HG03108 (cell line): ENCODE results near the gene CCND1.

Source experiments
- ATAC-seq: cut with Tn5 transposase; IDR thresholded peaks from one replicate; pipeline ENCODE4 v1.9.1; 2021; ENCODE audit warnings: moderate library complexity; ENCODE audit not compliant: unreplicated experiment

CCND1 gene

DNA sequence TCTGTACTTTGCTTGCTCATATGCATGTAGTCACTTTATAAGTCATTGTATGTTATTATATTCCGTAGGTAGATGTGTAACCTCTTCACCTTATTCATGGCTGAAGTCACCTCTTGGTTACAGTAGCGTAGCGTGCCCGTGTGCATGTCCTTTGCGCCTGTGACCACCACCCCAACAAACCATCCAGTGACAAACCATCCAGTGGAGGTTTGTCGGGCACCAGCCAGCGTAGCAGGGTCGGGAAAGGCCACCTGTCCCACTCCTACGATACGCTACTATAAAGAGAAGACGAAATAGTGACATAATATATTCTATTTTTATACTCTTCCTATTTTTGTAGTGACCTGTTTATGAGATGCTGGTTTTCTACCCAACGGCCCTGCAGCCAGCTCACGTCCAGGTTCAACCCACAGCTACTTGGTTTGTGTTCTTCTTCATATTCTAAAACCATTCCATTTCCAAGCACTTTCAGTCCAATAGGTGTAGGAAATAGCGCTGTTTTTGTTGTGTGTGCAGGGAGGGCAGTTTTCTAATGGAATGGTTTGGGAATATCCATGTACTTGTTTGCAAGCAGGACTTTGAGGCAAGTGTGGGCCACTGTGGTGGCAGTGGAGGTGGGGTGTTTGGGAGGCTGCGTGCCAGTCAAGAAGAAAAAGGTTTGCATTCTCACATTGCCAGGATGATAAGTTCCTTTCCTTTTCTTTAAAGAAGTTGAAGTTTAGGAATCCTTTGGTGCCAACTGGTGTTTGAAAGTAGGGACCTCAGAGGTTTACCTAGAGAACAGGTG lies 11.1 kb downstream of the CCND1 start:
- ATAC-seq = no peak

DNA sequence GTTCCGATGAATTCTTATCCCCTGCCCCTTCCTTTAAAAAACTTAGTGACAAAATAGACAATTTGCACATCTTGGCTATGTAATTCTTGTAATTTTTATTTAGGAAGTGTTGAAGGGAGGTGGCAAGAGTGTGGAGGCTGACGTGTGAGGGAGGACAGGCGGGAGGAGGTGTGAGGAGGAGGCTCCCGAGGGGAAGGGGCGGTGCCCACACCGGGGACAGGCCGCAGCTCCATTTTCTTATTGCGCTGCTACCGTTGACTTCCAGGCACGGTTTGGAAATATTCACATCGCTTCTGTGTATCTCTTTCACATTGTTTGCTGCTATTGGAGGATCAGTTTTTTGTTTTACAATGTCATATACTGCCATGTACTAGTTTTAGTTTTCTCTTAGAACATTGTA lies 12.0 kb downstream of the CCND1 start:
- ATAC-seq = no peak

DNA sequence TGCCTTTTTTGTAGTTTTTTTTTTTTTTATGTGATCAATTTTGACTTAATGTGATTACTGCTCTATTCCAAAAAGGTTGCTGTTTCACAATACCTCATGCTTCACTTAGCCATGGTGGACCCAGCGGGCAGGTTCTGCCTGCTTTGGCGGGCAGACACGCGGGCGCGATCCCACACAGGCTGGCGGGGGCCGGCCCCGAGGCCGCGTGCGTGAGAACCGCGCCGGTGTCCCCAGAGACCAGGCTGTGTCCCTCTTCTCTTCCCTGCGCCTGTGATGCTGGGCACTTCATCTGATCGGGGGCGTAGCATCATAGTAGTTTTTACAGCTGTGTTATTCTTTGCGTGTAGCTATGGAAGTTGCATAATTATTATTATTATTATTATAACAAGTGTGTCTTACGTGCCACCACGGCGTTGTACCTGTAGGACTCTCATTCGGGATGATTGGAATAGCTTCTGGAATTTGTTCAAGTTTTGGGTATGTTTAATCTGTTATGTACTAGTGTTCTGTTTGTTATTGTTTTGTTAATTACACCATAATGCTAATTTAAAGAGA lies 12.5 kb downstream of the CCND1 start:
- ATAC-seq = no peak

DNA sequence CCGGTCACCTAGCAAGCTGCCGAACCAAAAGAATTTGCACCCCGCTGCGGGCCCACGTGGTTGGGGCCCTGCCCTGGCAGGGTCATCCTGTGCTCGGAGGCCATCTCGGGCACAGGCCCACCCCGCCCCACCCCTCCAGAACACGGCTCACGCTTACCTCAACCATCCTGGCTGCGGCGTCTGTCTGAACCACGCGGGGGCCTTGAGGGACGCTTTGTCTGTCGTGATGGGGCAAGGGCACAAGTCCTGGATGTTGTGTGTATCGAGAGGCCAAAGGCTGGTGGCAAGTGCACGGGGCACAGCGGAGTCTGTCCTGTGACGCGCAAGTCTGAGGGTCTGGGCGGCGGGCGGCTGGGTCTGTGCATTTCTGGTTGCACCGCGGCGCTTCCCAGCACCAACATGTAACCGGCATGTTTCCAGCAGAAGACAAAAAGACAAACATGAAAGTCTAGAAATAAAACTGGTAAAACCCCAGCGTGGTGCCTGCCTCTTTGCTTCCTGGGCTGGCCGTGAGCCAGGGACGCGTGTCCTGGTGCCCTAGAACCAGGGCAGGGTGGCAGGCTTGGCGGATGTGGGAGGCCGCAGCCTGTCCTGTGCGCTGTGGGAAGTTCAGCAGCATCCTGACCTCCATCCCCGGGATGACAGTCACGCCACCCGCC lies 13.2 kb downstream of the CCND1 start:
- no peak for ATAC-seq

DNA sequence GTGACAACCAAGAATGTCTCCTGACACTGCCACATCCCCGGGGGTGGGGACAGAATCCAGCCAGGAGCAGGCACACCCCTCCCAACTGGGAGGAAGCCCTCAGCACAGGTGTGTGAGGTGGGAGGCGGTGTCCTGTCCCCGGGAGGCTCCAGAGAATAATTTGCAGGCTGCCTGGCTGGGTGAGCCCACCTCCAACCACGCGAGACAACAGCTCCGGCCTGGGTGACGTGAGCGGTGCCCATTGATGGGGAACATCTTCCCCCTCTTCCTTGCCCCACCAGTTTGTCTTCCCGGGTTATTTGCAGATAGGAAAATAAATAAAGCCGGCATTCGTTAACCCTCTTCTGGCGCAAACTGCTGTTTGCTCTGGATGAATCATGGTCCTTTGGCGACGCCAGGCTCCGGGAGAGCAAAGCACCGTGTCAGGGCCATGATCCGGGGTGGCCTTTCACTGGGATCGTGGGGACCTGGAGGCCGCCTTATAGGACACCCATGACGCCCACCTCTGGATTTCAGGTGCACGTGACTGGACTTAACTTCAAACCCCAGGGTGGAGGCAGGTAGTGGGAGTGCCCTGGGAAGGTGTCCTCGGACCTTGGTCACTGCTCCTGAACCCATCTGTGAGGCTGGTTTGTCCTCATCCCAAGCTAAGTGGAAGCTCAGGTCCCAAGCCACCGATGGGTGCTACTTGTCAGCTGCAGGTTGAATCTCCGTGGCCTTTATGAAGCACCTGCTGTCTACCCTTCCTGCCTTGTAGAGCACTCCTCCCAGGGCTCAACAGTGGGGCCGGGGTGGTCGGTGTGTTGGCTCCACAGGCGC lies 13.9 kb downstream of the CCND1 start:
- ATAC-seq = no peak

DNA sequence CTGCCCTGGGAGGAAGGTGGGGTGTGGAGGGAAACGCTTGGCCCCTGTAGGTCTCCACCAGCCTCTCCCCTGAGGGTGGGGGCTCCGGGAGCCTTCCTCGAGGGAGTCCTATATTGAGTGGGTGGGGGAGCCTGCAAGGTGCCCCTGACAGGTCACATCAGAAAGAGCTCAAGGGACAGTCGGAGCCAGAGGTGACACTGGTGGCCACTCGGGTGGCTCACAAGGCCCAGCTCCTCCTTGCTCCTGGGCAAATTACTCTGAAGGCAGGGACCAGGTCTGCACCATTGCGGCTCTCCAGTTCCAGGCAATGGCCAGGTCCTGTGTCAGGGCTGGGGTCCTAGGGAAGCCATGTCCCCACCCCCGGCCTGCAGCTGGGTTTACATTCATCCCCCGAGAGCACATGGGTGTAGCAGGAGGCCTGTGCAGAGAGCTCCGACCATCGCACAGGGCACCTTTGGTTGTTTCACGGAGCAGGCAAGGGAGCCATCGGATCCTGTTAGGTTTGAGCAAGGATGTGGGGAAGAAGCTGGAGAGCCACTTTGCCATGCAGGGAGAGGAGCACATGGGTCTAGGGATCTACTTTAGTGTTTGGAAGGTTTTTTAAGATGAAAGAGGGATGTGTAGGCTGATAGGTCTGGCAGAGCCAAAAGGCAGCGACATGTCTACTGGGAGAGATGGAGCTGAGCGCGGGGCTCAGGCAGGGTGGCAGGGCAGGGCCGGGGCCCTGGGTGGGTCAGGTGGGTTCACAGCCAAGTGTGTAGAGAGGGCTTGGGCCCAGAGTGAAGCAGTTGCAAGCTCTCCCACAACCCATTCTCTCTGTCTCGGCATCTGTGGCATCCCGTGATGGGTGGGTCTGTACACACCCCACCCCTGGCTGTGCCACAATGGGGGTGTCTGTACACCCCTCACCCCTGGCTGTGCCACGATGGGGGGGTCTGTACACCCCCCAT lies 14.8 kb downstream of the CCND1 start:
- no peak for ATAC-seq

DNA sequence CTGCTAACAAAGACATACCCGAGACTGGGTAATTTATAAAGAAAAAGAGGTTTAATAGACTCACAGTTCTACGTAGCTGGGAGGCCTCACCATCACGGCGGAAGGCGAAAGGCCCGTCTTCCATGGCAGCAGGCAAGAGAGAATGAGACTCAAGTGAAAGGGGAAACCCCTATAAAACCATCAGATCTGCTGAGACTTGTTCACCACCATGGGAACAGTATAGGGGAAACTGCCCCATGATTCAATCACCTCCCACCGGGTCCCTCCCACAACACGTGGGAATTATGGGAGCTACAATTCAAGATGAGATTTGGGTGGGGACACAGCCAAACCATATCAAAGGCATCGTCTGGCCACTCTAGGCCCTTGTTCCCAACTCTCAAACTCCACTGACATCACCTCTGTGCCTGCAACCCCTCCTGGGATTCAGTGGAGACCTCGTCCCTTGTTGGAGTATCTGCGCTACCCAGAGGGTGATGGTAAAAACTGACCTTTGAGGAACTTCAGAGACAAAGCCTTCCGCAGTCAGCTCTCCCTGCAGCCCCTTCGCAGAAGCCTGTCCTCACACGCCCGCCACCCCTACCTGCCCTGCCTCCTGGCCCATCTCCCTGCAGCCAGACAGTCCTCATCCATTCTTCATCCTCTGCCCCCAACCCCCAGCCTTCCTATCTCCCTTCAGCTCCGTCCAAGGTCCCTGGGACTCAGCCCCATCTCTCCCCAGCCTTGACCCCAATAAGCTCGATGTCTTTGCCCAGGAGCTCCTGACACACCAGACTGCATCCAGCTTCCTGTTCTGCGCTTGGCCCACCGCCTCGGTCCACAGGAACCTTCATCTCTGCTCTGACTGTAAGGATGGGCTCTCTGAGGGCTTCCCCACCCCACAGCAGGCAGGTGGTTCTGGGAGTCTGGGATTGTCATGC lies 15.8 kb downstream of the CCND1 start:
- no peak for ATAC-seq

DNA sequence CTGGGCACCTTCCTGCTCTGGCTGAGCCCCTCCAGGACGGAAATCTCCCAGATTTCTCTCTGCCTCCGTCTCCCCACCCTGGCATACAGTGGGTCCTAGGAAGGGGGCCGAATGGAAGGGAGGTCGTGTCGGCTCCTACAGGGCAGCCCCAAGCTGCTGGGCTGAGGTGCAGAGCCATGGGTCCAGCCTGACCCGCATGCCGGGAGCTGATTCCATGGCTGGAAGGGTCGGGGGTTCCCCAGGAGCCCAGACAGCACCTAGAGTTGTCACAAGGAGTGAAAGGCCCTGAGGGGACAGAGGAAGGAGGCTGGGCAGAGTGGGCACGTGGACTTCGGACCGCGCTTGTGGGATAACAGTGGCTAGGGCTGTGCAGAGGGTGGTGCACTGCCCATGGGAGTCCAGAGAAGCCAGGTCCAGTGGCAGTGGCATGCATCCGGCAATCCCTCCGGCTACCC lies 16.5 kb downstream of the CCND1 start:
- ATAC-seq = no peak

DNA sequence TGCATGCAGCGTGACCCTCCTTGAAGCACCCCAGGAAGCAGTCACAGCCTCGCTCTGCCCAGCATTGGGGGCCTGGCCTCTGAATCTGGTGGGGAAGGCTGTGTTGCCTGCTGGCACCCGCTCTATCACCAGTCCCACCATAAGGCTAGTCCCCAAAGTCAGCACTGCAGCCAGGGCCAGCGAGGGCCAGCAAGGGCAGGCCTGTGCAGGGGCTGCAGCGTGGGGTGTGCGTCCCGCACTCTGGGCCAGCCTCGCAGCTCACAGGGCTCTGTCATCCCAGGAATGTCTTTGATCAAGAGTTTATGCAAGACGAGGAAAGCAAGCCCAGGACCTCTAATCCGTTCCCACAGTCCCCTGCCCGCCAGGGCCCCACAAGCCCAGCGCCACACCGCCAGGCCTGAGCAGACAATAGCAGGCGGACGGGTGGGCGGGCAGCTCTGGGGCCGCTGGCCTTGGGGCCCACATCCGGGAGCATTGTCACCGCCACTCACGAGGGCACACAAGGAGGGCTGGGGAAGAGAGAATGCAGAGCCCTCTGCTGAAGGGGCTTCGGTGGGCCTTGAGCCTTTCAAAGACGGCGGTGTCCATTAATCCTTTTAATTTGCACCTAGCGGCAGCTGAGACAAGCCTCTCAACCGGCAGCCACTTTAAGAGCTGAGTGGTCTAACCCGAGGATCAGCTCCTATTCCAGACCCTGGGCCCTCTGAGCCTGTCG lies 17.1 kb downstream of the CCND1 start:
- no peak for ATAC-seq

DNA sequence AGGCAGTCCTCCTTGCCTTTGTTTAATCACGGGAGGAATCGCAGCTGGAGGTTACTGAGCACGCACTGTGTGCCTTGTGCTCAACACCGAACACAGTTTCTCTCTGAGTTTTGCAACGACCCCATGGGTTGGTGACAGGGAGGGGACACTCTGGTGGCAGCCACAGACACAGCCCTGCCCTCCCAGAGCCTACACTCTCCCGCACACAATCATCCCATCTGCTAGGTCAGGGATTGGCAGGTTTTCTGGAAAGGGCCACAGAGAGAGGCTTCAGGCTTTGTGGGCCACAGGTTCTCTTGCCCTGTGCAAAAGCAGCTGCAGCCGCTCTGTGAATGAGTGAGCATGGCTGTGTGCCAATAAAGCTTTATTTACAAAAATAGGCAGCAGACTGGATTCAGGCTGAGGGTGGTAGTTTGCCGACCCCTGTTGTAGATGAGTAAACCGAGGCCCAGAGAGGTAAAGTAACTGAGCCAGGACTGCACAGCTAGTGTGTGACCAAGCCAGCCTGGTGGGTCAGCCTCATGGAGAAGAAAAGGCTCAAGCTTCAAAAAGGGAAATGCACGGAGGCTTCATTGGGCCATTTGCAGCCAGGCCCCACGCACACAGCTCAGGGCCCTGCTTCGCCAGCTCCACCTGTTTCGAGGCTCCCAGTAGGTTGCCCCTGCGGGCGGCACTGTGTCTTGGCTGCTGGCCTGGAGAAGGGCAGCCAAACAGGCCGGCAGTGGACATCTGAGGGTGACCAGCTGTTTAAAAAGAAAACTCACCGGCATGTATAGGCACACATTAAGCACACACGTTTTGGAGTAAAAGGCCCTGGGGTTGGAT lies 17.9 kb downstream of the CCND1 start:
- ATAC-seq = no peak

DNA sequence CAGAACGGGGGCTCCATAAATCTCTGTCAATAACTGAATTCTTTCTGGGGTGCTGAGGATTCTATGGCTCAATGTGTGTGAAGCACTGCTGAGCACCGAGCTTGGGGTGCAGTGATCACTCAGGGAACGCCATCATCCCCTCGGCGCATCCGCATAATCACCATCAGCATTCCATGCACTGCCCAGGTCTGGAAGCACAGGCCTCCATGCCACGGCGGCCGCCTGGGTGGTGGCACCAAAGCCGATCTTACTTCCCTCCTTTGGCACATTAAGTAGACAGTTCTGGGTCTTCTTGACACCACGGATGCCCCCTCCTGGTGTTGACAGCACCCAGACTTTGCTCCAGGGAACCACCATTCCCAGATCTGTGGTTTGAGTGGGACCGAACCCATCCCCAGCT lies 18.6 kb downstream of the CCND1 start:
- no peak for ATAC-seq

DNA sequence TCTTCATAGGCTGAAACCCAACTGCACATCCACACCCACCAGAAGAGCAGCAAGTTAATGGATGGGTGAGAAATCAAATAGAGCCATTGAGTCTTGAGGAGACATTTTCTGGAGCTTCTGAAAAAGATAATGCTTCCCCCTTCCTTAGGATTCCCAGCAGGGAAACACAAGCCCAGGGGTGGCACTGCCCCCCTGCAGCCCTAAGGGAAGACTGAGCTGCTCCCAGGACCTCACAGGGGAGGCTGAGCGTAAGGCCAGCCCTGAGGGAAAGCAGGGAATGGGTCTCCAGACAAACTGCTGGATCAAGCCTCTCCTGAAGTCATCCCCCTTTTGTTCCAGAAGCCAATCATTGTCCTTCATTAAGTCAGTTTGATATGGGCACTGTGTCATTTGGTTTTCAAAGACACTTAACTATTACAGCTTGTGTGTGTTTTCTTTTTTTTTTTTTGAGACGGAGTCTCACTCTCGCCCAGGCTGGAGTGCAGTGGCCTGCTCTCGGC lies 19.1 kb downstream of the CCND1 start:
- no peak for ATAC-seq

DNA sequence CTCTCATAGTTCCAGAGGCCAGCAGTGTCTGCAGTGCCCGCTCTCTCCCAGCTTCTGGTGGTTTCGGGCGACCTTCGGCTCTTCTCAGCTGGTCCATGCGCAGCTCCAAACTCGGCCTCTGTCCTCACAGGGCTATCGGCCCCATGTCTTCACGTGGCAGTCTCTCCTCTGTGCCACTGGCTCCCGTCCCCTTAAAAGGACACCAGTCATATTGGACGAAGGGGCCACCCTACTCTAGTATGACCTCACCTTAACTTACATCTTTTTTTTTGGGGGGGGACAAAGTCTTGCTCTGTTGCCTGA lies 20.4 kb downstream of the CCND1 start:
- no peak for ATAC-seq

DNA sequence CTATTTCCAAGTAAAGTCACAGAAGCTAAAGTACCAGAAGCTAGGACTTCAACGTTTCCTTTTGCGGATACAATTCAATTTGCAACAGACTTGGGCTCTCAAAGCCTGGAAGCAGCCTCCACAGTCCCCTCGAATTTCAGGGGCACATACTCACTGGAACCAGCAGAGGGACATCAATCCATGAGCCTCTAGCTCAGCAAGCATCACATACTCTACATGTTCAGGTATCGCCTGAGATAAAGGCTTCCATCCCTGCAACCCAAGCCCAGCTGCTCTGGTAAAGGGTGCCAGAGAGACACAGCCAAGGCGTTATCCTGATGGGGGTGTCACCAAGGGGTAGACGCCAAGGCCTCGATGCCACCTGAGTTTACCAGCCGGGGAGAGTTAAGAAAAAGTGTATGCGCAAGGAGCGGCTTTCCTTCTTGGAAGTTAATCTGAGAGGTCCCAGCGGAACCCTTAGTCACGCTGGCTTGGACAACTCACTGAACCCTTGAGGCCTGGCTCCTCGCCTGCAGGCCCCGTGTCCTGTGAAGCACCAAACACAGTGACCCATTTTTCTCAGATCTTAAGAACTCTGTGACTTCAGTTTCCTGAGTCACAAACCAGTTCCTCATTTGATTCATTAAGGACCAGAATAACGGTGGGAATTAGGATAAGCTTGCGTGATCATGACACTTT lies 21.2 kb downstream of the CCND1 start:
- no peak for ATAC-seq

DNA sequence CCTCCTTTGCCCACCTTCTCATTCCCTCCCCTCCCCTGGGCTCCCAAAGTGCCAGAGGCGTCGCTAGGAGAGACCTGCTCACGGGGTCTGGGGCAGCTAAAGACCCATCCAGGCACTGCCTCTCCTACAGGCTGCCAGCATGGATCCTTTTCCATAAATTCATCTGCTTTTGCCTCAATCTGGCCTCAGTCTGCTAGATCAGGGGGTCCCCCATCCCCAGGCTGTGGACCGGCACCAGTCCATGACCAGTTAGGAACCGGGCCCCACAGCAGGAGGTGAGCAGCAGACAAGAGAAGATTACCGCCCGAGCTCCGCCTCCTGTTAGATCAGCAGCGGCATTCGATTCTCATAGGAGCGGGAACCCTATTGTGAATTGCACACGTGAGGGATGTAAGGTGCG lies 21.9 kb downstream of the CCND1 start:
- ATAC-seq = no peak

DNA sequence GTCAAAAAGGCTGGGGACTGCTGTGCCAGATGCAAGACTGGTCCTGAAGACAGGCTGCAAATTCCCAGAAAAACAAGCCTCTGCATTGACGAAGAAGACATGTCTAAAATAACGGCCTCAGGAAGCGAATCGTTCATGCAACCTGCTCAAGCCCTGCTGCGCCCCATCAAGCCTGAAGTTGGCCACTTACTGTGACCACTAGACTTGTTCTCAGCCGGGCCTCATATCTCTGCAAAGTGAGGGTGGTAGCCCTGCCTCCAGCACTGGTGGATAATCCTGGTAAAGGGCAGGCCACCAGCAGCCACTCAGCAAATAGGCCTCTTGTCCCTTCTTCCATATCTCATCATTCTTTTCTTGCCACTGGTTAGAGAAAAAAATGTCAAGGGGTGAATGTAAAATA lies 22.4 kb downstream of the CCND1 start:
- no peak for ATAC-seq

DNA sequence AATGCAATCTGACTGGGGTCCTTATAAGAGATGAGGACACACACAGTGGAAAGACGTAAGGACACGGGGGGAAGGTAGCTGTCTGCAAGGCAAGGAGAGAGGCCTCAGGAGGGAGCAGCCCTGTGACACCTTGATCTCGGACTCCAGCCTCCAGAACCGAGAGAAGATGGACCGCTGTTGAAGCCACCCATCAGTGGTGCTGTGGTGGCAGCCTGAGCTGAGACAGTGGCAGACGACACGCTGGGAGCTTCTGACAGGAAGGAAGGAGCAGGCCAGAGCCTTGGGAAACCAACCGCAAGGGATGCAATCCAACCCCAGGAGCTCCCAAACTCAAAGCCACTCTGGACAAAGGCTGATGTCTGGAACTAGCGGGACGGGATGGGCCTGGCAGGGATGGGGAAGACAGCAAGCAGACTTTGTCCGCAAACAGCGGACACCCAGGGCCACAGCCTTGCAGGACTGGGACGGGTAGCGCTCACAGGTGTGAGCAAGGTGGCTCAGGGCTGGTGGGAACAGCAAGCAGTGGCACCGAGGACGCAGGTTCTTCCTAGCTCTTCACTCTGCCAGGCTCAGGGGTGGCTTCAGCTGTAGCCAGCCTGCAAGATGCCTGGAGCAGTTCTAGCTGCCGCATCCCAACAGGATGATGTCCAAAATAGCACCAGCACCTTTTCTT lies 23.3 kb downstream of the CCND1 start:
- ATAC-seq = no peak
